ENCODE results near the gene PDE6G. TPM values are rescaled to one million over a fixed set of nuclear protein-coding genes. Genes with fewer than 3 reads are reported as not detected.

PDE6G gene
- total and polyA plus RNA-seq, 2 of the 13 experiments (the other 11 are each of a cell fraction or from before 2014, with no cell fraction given) = 1.4 to 6.7 TPM

DNA sequence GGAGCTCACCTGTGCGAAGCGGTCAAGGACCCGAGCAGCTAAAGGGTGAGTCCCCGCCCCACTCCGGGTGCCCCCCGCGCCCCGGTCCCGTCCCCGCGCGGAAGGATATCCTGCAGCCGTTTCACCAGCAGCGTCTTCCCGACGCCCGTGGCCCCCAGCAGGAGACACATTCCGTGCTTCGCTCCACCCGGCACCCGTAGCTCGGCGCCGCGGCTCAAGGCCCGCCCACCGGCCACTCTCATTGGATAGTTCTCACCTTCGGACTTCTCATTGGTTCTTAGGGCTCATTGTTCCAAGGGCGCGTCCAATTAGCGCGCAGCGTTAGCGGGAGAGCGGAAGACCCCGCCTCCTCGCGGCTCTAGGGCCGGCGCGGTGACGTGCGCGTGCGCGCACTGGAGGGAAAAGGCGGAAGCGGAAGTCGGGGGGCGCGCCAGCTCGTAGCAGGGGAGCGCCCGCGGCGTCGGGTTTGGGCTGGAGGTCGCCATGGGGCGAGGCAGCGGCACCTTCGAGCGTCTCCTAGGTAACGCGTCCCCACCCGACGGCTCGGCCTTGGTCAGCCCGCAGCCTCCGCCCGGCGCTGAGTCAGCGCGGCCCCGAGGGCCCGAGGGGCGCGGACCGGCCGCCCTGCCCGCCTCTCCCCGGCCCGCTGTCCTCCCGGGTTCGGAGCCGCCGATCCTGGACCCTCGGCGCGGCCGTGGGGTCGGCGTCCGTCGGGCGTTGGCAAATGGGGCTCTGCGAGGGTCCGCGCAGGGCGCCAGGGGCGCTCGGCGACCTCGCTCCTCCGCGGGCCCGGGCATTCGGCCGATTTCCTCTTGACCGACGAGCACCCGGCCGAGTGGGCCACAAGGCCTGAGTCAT lies 27.5 kb upstream of the PDE6G start, which contains the start of the genes ARL16 and HGS (continued):
- TF ChIP-seq, protein P1, sequence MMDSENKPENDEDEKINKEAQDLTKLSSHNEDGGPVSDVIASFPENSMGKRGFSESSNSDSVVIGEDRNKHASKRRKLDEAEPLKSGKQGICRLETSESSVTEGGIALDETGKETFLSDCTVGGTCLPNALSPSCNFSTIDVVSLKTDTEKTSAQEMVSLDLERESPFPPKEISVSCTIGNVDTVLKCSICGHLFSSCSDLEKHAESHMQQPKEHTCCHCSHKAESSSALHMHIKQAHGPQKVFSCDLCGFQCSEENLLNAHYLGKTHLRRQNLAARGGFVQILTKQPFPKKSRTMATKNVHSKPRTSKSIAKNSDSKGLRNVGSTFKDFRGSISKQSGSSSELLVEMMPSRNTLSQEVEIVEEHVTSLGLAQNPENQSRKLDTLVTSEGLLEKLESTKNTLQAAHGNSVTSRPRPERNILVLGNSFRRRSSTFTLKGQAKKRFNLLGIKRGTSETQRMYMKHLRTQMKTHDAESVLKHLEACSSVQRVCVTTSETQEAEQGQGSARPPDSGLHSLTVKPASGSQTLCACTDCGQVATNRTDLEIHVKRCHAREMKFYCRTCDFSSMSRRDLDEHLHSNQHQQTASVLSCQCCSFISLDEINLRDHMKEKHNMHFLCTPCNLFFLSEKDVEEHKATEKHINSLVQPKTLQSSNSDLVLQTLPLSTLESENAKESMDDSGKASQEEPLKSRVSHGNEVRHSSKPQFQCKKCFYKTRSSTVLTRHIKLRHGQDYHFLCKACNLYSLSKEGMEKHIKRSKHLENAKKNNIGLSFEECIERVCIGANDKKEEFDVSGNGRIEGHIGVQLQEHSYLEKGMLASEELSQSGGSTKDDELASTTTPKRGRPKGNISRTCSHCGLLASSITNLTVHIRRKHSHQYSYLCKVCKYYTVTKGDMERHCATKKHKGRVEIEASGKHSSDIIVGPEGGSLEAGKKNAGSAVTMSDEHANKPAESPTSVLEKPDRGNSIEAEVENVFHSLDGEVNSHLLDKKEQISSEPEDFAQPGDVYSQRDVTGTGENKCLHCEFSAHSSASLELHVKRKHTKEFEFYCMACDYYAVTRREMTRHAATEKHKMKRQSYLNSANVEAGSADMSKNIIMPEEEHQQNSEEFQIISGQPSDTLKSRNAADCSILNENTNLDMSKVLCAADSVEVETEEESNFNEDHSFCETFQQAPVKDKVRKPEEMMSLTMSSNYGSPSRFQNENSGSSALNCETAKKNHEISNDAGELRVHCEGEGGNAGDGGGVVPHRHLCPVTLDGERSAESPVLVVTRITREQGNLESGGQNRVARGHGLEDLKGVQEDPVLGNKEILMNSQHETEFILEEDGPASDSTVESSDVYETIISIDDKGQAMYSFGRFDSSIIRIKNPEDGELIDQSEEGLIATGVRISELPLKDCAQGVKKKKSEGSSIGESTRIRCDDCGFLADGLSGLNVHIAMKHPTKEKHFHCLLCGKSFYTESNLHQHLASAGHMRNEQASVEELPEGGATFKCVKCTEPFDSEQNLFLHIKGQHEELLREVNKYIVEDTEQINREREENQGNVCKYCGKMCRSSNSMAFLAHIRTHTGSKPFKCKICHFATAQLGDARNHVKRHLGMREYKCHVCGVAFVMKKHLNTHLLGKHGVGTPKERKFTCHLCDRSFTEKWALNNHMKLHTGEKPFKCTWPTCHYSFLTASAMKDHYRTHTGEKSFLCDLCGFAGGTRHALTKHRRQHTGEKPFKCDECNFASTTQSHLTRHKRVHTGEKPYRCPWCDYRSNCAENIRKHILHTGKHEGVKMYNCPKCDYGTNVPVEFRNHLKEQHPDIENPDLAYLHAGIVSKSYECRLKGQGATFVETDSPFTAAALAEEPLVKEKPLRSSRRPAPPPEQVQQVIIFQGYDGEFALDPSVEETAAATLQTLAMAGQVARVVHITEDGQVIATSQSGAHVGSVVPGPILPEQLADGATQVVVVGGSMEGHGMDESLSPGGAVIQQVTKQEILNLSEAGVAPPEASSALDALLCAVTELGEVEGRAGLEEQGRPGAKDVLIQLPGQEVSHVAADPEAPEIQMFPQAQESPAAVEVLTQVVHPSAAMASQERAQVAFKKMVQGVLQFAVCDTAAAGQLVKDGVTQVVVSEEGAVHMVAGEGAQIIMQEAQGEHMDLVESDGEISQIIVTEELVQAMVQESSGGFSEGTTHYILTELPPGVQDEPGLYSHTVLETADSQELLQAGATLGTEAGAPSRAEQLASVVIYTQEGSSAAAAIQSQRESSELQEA (CRISPR knock-in tag; IDR thresholded peaks at IDR 0.05; ENCODE audit: not compliant biosample characterization) = peak; percentile 29
- TF ChIP-seq PHB2 (IDR thresholded peaks at IDR 0.05; ENCODE audit: partially characterized antibody) (no peak), ZBTB7B (CRISPR knock-in tag; IDR thresholded peaks at IDR 0.05) (peak; percentile 78; the same call in 1 of the 2 replicates), ZSCAN30 (CRISPR knock-in tag; IDR thresholded peaks at IDR 0.05) (no peak), ELF1 (CRISPR knock-in tag; IDR thresholded peaks at IDR 0.05) (peak; percentile 99), ZNF326 (CRISPR knock-in tag; IDR thresholded peaks at IDR 0.05; ENCODE audit: borderline replicate concordance) (no peak), MIER3 (CRISPR knock-in tag; IDR thresholded peaks at IDR 0.05; ENCODE audit: borderline replicate concordance) (peak; percentile 89; the same call in 1 of the 2 replicates), ZNF34 (CRISPR knock-in tag; IDR thresholded peaks at IDR 0.05; ENCODE audit: borderline replicate concordance) (0 out of 2 replicates have a peak, but pooled peaks have one; percentile 78), ZBTB42 (CRISPR knock-in tag; IDR thresholded peaks at IDR 0.05) (0 out of 2 replicates have a peak, but pooled peaks have one; percentile 71), NFE2L2 (IDR thresholded peaks at IDR 0.05; ENCODE audit: low read length) (0 out of 2 replicates have a peak, but pooled peaks have one; percentile 8), MTF1 (CRISPR knock-in tag; IDR thresholded peaks at IDR 0.05) (peak; percentile 24; the same call in 1 of the 2 replicates), ZNF33A (CRISPR knock-in tag; IDR thresholded peaks at IDR 0.05; ENCODE audit: borderline replicate concordance) (no peak), SRSF4 (IDR thresholded peaks at IDR 0.05; ENCODE audit: low read depth, low read length, poor library complexity, severe bottlenecking) (no peak)
- TF ChIP-seq, protein P2, sequence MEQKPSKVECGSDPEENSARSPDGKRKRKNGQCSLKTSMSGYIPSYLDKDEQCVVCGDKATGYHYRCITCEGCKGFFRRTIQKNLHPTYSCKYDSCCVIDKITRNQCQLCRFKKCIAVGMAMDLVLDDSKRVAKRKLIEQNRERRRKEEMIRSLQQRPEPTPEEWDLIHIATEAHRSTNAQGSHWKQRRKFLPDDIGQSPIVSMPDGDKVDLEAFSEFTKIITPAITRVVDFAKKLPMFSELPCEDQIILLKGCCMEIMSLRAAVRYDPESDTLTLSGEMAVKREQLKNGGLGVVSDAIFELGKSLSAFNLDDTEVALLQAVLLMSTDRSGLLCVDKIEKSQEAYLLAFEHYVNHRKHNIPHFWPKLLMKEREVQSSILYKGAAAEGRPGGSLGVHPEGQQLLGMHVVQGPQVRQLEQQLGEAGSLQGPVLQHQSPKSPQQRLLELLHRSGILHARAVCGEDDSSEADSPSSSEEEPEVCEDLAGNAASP (CRISPR knock-in tag; IDR thresholded peaks at IDR 0.05; ENCODE audit: borderline replicate concordance) = peak; percentile 64; the same call in 1 of the 2 replicates
- TF ChIP-seq, protein P3, sequence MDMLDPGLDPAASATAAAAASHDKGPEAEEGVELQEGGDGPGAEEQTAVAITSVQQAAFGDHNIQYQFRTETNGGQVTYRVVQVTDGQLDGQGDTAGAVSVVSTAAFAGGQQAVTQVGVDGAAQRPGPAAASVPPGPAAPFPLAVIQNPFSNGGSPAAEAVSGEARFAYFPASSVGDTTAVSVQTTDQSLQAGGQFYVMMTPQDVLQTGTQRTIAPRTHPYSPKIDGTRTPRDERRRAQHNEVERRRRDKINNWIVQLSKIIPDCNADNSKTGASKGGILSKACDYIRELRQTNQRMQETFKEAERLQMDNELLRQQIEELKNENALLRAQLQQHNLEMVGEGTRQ (IDR thresholded peaks at IDR 0.05; ENCODE audit: low read depth, low read length) = no peak
- TF ChIP-seq, protein P3 (CRISPR knock-in tag; IDR thresholded peaks at IDR 0.05; ENCODE audit: borderline replicate concordance) = no peak; the same call in 1 of the 2 replicates
